Ascending aorta (tissue), 2 donors: Measurements from ENCODE around the gene ALPK3. TPM values are rescaled to one million over a fixed set of nuclear protein-coding genes. Genes with fewer than 3 reads are reported as not detected.

Experiments used
- DNase-seq, 2 donors: peaks; one replicate each; pipeline ENCODE4 v3.0.0-alpha.2; 2019; ENCODE audit warnings: low spot score in 2 of 2
- H3K27ac ChIP-seq, 2 donors: fragments of 200-600 bp; sonication (generic); one replicate each; pipeline ENCODE4 v1.5.1; 2016 to 2017; ENCODE audit warnings: mild to moderate bottlenecking in 1 of 2
- H3K27me3 ChIP-seq: fragments of 200-600 bp; sonication (generic); one replicate; pipeline ENCODE4 v1.5.1; 2017
- H3K36me3 ChIP-seq, 2 donors: fragments of 200-600 bp; sonication (generic); one replicate each; pipeline ENCODE4 v1.5.1; 2016
- H3K4me1 ChIP-seq, 2 donors: fragments of 200-600 bp; sonication (generic); one replicate each; pipeline ENCODE4 v1.5.1; 2016 to 2017; ENCODE audit warnings: mild to moderate bottlenecking in 1 of 2
- H3K4me3 ChIP-seq, 2 donors: fragments of 200-600 bp; sonication (generic); one replicate each; pipeline ENCODE4 v1.5.1; 2016 to 2017; ENCODE audit warnings: mild to moderate bottlenecking in 1 of 2
- H3K9me3 ChIP-seq, 2 donors: fragments of 200-600 bp; sonication (generic); one replicate each; pipeline ENCODE4 v1.5.1; 2016
- intact Hi-C: fragments of 100-400 bp; cut with DNase I; formaldehyde crosslinking; loops from one replicate; pipeline ENCODE4 v1.15.1; 2023
- total RNA-seq: library from RNA; depleted of rRNA; stranded (reverse); fragments of >200 nt; gene quantifications from one replicate; pipeline ENCODE4 v1.1.0, GENCODE V29; 2016
- TF ChIP-seq, protein P1 (sequence below), 3 experiments: fragments of 200-600 bp in 2 of 3; fragments of 450-650 bp in 1 of 3; sonication (generic) in 2 of 3; IDR thresholded peaks; one replicate each; pipeline ENCODE4 v1.5.1; 2016 to 2019; ENCODE audit warnings: antibody characterized with exemption in 3 of 3, mild to moderate bottlenecking in 1 of 3, moderate library complexity in 1 of 3

ALPK3 gene
- total RNA-seq, 1 donor from 2014 or later: 38.0 TPM

DNA sequence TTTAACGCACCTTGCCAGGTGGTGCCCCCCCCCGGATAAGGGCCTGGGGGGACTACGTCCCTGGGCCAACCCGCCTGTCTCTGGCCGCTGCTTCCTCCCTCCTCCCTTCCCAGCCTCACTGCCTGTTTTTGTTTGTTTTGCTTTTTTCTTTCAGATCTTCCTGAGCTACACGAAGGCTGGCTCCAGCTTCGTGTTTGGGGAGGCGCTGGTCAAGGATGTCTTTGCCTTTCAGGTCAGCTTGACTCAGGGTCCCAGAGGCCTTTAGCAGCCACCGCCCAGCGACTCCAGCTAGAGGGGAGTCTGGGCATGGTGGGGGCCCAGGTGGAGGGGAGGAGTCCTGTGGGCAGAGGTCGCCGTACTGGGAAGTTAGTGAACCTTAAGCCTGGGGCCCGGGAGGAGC is 91.4 kb downstream of the ALPK3 start:
- peak overlapping the region; percentile 83 to 98 for H3K27ac ChIP-seq
- no peak overlapping the region for H3K4me3 ChIP-seq
- no peaks in the 10 kb centered on the region for H3K36me3 ChIP-seq
- H3K27me3 ChIP-seq: no peaks in the 10 kb centered on the region
- peaks cover 32 to 53% of the 10 kb centered on the region in 2 donors for H3K4me1 ChIP-seq
- TF ChIP-seq, protein P1, sequence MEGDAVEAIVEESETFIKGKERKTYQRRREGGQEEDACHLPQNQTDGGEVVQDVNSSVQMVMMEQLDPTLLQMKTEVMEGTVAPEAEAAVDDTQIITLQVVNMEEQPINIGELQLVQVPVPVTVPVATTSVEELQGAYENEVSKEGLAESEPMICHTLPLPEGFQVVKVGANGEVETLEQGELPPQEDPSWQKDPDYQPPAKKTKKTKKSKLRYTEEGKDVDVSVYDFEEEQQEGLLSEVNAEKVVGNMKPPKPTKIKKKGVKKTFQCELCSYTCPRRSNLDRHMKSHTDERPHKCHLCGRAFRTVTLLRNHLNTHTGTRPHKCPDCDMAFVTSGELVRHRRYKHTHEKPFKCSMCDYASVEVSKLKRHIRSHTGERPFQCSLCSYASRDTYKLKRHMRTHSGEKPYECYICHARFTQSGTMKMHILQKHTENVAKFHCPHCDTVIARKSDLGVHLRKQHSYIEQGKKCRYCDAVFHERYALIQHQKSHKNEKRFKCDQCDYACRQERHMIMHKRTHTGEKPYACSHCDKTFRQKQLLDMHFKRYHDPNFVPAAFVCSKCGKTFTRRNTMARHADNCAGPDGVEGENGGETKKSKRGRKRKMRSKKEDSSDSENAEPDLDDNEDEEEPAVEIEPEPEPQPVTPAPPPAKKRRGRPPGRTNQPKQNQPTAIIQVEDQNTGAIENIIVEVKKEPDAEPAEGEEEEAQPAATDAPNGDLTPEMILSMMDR (IDR thresholded peaks at IDR 0.05): no peak
- intact Hi-C loops: no loop called here
- H3K9me3 ChIP-seq: no peaks in the 10 kb centered on the region
- DNase-seq: no peak

DNA sequence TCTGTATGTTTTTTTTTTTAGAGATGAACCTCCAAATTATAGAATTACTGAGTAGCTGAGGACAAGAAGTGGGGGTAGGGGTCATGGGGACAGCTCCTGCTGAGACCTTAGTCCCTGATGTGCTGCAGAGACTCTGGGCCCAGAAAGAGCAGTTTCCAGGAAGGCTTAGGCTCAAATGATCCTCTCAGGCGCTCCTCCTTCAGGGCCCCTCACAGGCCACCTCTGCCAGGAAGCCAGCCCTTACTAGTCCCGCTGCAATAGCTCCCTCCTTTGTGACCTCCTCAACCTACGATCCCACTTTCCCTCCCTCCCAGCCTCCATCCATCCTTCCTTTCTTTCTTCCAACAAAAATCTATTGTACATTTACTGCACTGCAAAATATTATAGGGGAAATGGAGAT is 91.9 kb downstream of the ALPK3 start:
- H3K4me3 ChIP-seq: no peak overlapping the region
- TF ChIP-seq, protein P1 (IDR thresholded peaks at IDR 0.05): no peak
- intact Hi-C loops: no loop called here
- no peaks in the 10 kb centered on the region for H3K9me3 ChIP-seq
- H3K27me3 ChIP-seq: no peaks in the 10 kb centered on the region
- peaks cover 31 to 54% of the 10 kb centered on the region in 2 donors for H3K4me1 ChIP-seq
- H3K27ac ChIP-seq: peak overlapping the region; percentile 83 to 98
- DNase-seq: no peak
- no peaks in the 10 kb centered on the region for H3K36me3 ChIP-seq

DNA sequence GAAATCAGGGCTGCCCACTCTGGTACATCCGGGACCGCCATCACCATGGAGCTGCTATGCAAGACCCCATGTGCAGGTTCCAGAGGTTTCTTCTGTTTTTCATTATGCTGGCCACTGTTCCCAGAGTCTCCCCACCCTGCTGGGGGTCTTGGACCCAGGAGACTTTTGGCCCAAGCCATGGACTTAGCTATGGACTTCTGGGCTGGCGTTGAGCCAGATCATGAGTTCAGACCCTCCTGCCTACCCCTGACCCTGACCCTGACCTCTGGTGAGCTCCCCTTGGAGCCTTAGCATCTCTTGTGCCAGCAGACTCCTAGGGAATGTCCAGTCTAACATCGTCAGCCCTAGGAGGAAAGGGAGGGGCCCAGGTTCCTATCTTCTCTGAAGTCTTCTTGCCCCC is 92.6 kb downstream of the ALPK3 start:
- Histone ChIP-seq H3K4me3 (no peak overlapping the region), H3K36me3 (no peaks in the 10 kb centered on the region), H3K27me3 (no peaks in the 10 kb centered on the region), H3K9me3 (no peaks in the 10 kb centered on the region), H3K4me1 (peaks cover 30 to 56% of the 10 kb centered on the region in 2 donors), H3K27ac (peak overlapping the region; percentile 83 to 98)
- DNase-seq: no peak
- intact Hi-C loops: no loop called here
- TF ChIP-seq, protein P1 (IDR thresholded peaks at IDR 0.05): no peak

DNA sequence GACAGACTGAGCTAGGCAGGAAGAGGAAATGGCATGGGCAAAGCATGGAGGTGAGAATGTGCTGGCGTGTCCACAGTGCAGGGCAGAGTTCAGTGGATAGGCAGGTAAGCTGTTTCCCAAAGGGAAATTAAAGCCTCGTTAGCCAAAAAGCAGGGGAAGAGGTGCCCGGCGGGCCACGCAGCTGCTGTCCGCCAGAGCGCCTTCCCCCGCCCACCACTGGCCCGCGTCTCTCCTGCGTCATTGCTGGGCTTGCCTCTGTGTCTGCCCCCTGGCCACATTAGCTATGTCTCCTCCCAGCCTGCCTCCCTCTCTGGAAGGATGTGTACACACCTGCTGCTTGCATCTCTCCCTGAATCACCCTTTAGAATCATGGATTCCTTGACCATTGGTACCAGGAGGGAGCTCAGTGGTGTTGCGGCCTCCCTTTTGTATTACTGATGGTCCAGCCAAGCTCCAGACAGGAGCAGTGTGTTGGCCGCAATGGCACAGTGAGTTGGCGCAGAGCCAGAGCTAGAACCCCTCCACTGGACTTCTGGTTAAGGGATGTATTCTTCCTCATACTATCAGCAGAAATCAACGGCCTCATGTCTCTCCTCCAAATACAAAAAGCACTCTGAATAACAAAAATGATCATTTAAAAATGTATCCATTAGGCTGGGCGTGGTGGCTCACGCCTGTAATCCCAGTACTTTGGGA is 93.9 kb downstream of the ALPK3 start:
- H3K27ac ChIP-seq: peak overlapping the region; percentile 83 to 98
- H3K27me3 ChIP-seq: no peaks in the 10 kb centered on the region
- TF ChIP-seq, protein P1 (IDR thresholded peaks at IDR 0.05): no peak
- no peaks in the 10 kb centered on the region for H3K36me3 ChIP-seq
- DNase-seq: no peak
- intact Hi-C loops: no loop called here
- peaks cover 32 to 56% of the 10 kb centered on the region in 2 donors for H3K4me1 ChIP-seq
- H3K4me3 ChIP-seq: no peak overlapping the region
- no peaks in the 10 kb centered on the region for H3K9me3 ChIP-seq

DNA sequence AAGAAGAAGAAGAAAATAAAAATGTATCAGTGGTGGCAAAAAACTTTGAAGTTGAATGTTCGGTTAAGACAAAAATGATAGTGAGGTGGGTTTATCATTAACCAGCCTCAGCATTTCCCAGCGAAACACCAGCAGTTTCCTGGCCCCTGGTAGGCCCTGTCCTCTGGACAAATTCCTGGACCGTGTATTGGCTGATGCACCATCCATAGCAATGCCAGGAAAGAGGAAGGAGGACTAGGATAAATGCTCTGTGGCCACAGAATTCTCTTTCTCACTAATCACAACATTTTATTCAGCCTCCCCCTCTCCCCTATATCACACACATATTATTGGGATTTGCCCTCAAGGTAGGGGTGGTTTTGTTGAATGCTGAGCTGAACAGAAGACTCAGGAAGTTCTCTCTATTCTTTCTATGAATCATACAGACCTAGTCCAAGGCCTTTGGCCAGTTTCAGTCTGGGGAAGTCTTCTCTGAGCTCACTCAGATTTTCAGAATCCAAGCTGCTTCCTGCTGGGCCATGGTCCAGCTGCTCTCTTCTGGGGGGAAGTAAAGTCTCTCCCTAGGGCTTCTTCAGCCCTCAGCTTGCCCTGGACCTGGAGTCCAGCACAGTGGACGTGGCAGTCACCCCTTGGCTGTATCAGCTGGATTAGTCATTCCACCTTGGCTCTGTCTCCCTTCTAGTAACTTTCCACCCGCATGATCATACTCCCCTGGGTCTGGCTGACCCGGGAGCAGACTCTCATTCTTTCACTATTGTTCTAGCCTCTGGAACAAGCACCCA is 94.9 kb downstream of the ALPK3 start:
- intact Hi-C loops: loop anchor here (2.0 kb wide), 3 partner anchors 15 to 93 kb away; no protein-coding TSS in a partner anchor
- Histone ChIP-seq H3K27me3 (no peaks in the 10 kb centered on the region), H3K9me3 (no peaks in the 10 kb centered on the region), H3K36me3 (no peaks in the 10 kb centered on the region), H3K4me1 (peaks cover 32 to 56% of the 10 kb centered on the region in 2 donors), H3K27ac (peak overlapping the region; percentile 83 to 98), H3K4me3 (no peak overlapping the region)
- peak; percentile 89 to 98 for DNase-seq
- TF ChIP-seq, protein P1 (IDR thresholded peaks at IDR 0.05): no peak
